ENCODE results near the gene CACNA2D3.

GRCh38 chr3:54917174-54917573 is 794.8 kb downstream of the CACNA2D3 start:
- TF ChIP-seq EZH2 (IDR thresholded peaks at IDR 0.05) (no peak), POLR2AphosphoS5 (IDR thresholded peaks at IDR 0.05; ENCODE audit: borderline replicate concordance, low read depth, low read length) (no peak), FOXP2 (optimal IDR thresholded peaks at IDR 0.05; ENCODE audit: control extremely low read depth, extremely low read length, insufficient read depth) (no peak)
